Right atrium auricular region (tissue), 2 donors: ENCODE measurements around the gene ARHGEF33. TPM values are rescaled to one million over a fixed set of nuclear protein-coding genes. Genes with fewer than 3 reads are reported as not detected.

Experiments used
- DNase-seq: peaks from one replicate; pipeline ENCODE4 v3.0.0-alpha.2; 2019; ENCODE audit warnings: low spot score
- H3K27ac ChIP-seq, 2 donors: fragments of 200-600 bp; sonication (generic); 1 replicate in 1 of 2; 2 replicates in 1 of 2; pipeline ENCODE4 v1.5.1; 2016 to 2019
- H3K27me3 ChIP-seq, 2 donors: fragments of 200-600 bp; sonication (generic); one replicate each; pipeline versions ENCODE4 v1.5.1 to v1.6.0; 2017 to 2019
- H3K36me3 ChIP-seq: fragments of 200-600 bp; sonication (generic); one replicate; pipeline ENCODE4 v1.5.1; 2016
- H3K4me1 ChIP-seq, 2 donors: fragments of 200-600 bp; sonication (generic); one replicate each; pipeline versions ENCODE4 v1.5.1 to v1.6.0; 2017 to 2019
- H3K4me3 ChIP-seq, 2 donors: fragments of 200-600 bp; sonication (generic); 1 replicate in 1 of 2; 2 replicates in 1 of 2; pipeline ENCODE4 v1.5.1; 2017 to 2019; ENCODE audit warnings: mild to moderate bottlenecking in 1 of 2, moderate library complexity in 1 of 2
- H3K9me3 ChIP-seq, 2 donors: fragments of 200-600 bp; sonication (generic); one replicate each; pipeline ENCODE4 v1.5.1; 2019
- total RNA-seq, 2 donors: library from RNA; depleted of rRNA; stranded (reverse); fragments of >200 nt; gene quantifications; one replicate each; pipeline ENCODE4 v1.1.0, GENCODE V29; 2016
- TF ChIP-seq, protein P1 (sequence below), 2 donors: fragments of 200-600 bp; sonication (generic); IDR thresholded peaks; one replicate each; pipeline ENCODE4 v1.5.1; 2019; ENCODE audit warnings: antibody characterized with exemption in 2 of 2

The ARHGEF33 gene
- total RNA-seq, 2 donors from 2014 or later: 0.24 to 1.0 TPM

GRCh38 chr2:38948387-38948882 lies 58.8 kb downstream of the ARHGEF33 start:
- Histone ChIP-seq H3K36me3 (no peaks in the 10 kb centered on the region), H3K4me1 (no peaks in the 10 kb centered on the region), H3K9me3 (no peaks in the 10 kb centered on the region), H3K27me3 (no peaks in the 10 kb centered on the region), H3K27ac (no peak overlapping the region), H3K4me3 (no peak overlapping the region)
- TF ChIP-seq, protein P1, sequence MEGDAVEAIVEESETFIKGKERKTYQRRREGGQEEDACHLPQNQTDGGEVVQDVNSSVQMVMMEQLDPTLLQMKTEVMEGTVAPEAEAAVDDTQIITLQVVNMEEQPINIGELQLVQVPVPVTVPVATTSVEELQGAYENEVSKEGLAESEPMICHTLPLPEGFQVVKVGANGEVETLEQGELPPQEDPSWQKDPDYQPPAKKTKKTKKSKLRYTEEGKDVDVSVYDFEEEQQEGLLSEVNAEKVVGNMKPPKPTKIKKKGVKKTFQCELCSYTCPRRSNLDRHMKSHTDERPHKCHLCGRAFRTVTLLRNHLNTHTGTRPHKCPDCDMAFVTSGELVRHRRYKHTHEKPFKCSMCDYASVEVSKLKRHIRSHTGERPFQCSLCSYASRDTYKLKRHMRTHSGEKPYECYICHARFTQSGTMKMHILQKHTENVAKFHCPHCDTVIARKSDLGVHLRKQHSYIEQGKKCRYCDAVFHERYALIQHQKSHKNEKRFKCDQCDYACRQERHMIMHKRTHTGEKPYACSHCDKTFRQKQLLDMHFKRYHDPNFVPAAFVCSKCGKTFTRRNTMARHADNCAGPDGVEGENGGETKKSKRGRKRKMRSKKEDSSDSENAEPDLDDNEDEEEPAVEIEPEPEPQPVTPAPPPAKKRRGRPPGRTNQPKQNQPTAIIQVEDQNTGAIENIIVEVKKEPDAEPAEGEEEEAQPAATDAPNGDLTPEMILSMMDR (IDR thresholded peaks at IDR 0.05): no peak
- DNase-seq: no peak

DNA sequence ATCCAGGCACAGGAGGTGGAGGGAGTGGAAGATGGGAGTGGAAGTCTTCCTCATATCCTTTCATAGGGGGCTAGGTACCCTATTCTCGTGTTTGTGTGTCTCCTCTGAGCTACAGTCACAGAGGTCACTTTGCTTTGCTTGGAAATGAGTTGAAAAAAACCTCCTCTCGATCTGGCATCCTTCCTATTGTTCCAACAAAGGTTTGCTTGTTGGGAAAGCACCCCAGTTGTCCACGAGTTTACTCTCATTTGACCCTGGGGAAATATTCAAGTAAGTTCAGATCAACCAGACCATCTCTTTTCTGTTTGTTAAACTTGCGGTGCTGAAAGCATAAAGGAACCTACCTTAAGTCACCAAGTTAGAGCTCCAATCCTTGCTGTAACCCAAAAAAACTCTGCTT lies 59.3 kb downstream of the ARHGEF33 start:
- Histone ChIP-seq H3K36me3 (no peaks in the 10 kb centered on the region), H3K27me3 (no peaks in the 10 kb centered on the region), H3K4me1 (no peaks in the 10 kb centered on the region), H3K4me3 (no peak overlapping the region), H3K9me3 (no peaks in the 10 kb centered on the region), H3K27ac (no peak overlapping the region)
- no peak for DNase-seq
- TF ChIP-seq, protein P1 (IDR thresholded peaks at IDR 0.05): no peak

- TF ChIP-seq, protein P1 (IDR thresholded peaks at IDR 0.05): no peak
- no peak overlapping the region for H3K4me3 ChIP-seq
Measured at GRCh38 chr2:38951766-38952165, 62.1 kb downstream of the ARHGEF33 start.

GRCh38 chr2:38957972-38958371 lies 68.3 kb downstream of the ARHGEF33 start:
- H3K4me3 ChIP-seq: no peak overlapping the region
- H3K9me3 ChIP-seq: no peaks in the 10 kb centered on the region
- DNase-seq: no peak
- H3K27ac ChIP-seq: no peak overlapping the region
- H3K36me3 ChIP-seq: no peaks in the 10 kb centered on the region
- peaks cover 0 to 6% of the 10 kb centered on the region in 2 donors for H3K4me1 ChIP-seq
- no peaks in the 10 kb centered on the region for H3K27me3 ChIP-seq
- TF ChIP-seq, protein P1 (IDR thresholded peaks at IDR 0.05): no peak

More at GRCh38 chr2:38951766-38952165, 62.1 kb downstream of the ARHGEF33 start:
- H3K27ac ChIP-seq: no peak overlapping the region
- H3K36me3 ChIP-seq: no peaks in the 10 kb centered on the region
- no peaks in the 10 kb centered on the region for H3K27me3 ChIP-seq
- no peaks in the 10 kb centered on the region for H3K4me1 ChIP-seq
- DNase-seq: no peak
- H3K9me3 ChIP-seq: no peaks in the 10 kb centered on the region

DNA sequence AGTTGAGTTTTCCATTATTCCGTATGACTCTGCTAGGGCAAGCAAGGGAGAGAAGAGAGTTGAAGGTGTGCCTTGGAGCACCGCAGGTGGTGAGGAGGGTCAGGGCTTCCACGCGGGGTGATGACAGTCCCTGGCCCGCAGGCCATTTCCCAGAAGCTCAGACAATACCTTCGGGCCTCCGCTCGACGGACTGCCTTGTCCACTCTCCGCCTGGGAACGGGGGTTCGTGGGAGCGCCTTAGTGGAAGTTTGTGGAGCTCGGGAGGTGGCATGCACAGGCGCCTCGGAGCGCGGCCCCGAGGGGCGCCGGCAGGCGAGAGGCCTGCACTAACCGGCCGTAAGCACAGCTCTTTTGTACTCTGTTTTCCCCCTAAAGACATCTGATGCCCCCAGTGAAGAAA lies 69.8 kb downstream of the ARHGEF33 start:
- Histone ChIP-seq H3K27ac (no peak overlapping the region), H3K36me3 (no peaks in the 10 kb centered on the region), H3K9me3 (no peaks in the 10 kb centered on the region), H3K4me1 (peaks cover 0 to 6% of the 10 kb centered on the region in 2 donors), H3K27me3 (no peaks in the 10 kb centered on the region), H3K4me3 (peak overlapping the region in 1 of 2 donors; percentile 51)
- TF ChIP-seq, protein P1 (IDR thresholded peaks at IDR 0.05): no peak
- DNase-seq: no peak
